Ishikawa (cell line): ENCODE data around the gene ABCC3.

ENCODE experiments used
- CEBPB ChIP-seq: IDR thresholded peaks from 2 replicates; pipeline ENCODE4 v1.6.1; 2012
- CREB1 ChIP-seq: IDR thresholded peaks from 2 replicates; pipeline ENCODE4 v1.6.1; 2012; ENCODE audit warnings: low read depth
- EGR1 ChIP-seq: IDR thresholded peaks from 2 replicates; pipeline ENCODE4 v1.6.1; 2012
- EP300 ChIP-seq: IDR thresholded peaks from 2 replicates; pipeline ENCODE4 v1.6.1; 2012; ENCODE audit warnings: borderline replicate concordance
- FOXM1 ChIP-seq: IDR thresholded peaks from 2 replicates; pipeline ENCODE4 v1.6.1; 2012; ENCODE audit warnings: low read depth, borderline replicate concordance
- NFIC ChIP-seq: IDR thresholded peaks from 2 replicates; pipeline ENCODE4 v1.6.1; 2012
- RAD21 ChIP-seq: IDR thresholded peaks from 2 replicates; pipeline ENCODE4 v1.6.1; 2012; ENCODE audit warnings: low read depth
- TAF1 ChIP-seq: IDR thresholded peaks from 2 replicates; pipeline ENCODE4 v1.6.1; 2012; ENCODE audit warnings: low read depth, mild to moderate bottlenecking
- TCF12 ChIP-seq: IDR thresholded peaks from 2 replicates; pipeline ENCODE4 v1.6.1; 2012; ENCODE audit warnings: low read depth
- TEAD4 ChIP-seq: IDR thresholded peaks from 2 replicates; pipeline ENCODE4 v1.6.1; 2012
- YY1 ChIP-seq: IDR thresholded peaks from 2 replicates; pipeline ENCODE4 v1.6.1; 2012; ENCODE audit warnings: low read depth
- ZBTB7A ChIP-seq: IDR thresholded peaks from 2 replicates; pipeline ENCODE4 v1.6.1; 2012; ENCODE audit warnings: low read depth
- TF ChIP-seq, protein P1 (sequence below): IDR thresholded peaks from 2 replicates; pipeline ENCODE4 v1.6.1; 2012
- TF ChIP-seq, protein P2 (sequence below): IDR thresholded peaks from 2 replicates; pipeline ENCODE4 v1.6.1; 2012
- TF ChIP-seq, protein P3 (sequence below): IDR thresholded peaks from 2 replicates; pipeline ENCODE4 v1.6.1; 2012; ENCODE audit warnings: low read depth, mild to moderate bottlenecking

Gene ABCC3

DNA sequence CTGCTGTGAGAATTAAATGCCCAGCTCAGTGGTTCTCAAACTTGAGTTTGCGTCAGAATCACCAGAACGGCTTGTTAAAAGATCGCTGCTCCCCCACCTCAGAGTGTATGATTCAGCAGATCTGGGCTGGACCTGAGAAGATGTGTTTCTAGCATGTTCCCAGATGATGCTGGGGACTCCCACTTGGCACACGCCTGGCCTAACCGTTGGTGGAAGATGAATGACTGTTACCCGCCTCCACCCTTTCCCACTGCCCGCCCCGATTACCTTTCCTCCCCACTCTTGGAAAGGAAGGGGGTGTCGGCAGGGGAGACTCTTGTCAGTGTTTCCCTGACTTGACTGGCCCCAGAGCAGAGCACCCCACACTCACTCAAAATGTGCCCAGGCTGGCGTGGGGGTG is 29.3 kb upstream of the ABCC3 start:
- TF ChIP-seq CREB1 (no peak), TAF1 (no peak), EP300 (no peak), CEBPB (no peak), YY1 (no peak), EGR1 (no peak), NFIC (no peak), FOXM1 (no peak), TEAD4 (no peak), ZBTB7A (no peak), TCF12 (no peak), RAD21 (no peak)
- TF ChIP-seq, protein P1, sequence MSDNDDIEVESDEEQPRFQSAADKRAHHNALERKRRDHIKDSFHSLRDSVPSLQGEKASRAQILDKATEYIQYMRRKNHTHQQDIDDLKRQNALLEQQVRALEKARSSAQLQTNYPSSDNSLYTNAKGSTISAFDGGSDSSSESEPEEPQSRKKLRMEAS, result no peak
- TF ChIP-seq, protein P2, sequence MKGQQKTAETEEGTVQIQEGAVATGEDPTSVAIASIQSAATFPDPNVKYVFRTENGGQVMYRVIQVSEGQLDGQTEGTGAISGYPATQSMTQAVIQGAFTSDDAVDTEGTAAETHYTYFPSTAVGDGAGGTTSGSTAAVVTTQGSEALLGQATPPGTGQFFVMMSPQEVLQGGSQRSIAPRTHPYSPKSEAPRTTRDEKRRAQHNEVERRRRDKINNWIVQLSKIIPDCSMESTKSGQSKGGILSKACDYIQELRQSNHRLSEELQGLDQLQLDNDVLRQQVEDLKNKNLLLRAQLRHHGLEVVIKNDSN, result no peak
- TF ChIP-seq, protein P3, sequence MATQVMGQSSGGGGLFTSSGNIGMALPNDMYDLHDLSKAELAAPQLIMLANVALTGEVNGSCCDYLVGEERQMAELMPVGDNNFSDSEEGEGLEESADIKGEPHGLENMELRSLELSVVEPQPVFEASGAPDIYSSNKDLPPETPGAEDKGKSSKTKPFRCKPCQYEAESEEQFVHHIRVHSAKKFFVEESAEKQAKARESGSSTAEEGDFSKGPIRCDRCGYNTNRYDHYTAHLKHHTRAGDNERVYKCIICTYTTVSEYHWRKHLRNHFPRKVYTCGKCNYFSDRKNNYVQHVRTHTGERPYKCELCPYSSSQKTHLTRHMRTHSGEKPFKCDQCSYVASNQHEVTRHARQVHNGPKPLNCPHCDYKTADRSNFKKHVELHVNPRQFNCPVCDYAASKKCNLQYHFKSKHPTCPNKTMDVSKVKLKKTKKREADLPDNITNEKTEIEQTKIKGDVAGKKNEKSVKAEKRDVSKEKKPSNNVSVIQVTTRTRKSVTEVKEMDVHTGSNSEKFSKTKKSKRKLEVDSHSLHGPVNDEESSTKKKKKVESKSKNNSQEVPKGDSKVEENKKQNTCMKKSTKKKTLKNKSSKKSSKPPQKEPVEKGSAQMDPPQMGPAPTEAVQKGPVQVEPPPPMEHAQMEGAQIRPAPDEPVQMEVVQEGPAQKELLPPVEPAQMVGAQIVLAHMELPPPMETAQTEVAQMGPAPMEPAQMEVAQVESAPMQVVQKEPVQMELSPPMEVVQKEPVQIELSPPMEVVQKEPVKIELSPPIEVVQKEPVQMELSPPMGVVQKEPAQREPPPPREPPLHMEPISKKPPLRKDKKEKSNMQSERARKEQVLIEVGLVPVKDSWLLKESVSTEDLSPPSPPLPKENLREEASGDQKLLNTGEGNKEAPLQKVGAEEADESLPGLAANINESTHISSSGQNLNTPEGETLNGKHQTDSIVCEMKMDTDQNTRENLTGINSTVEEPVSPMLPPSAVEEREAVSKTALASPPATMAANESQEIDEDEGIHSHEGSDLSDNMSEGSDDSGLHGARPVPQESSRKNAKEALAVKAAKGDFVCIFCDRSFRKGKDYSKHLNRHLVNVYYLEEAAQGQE, result no peak

DNA sequence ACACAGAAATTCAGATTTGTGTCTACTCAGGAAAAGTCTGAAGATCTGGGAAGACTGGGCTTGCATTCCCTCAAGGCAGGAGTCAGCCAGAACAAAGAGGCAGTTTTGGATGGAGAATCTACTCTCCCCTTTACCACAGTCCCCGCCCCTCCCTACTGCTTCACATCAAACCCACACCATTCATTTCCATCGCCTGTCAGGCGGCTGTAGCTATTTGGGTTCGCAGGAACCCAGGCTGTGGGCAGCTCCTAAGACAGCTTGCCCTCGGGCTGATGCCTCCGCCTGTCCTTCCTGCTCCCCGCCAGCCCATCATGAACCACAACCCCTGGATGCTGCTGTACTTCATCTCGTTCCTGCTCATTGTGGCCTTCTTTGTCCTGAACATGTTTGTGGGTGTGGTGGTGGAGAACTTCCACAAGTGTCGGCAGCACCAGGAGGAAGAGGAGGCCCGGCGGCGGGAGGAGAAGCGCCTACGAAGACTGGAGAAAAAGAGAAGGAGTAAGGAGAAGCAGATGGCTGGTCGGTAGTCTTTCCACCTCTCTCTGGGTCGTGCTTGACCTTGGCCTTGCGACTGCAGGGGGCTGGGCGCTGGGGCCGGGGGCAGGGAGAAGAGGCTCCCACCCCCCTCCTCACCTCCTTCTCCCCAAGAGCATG is 27.0 kb upstream of the ABCC3 start:
- TF ChIP-seq NFIC (no peak), TEAD4 (no peak), ZBTB7A (no peak)
- TF ChIP-seq, protein P1, result no peak

DNA sequence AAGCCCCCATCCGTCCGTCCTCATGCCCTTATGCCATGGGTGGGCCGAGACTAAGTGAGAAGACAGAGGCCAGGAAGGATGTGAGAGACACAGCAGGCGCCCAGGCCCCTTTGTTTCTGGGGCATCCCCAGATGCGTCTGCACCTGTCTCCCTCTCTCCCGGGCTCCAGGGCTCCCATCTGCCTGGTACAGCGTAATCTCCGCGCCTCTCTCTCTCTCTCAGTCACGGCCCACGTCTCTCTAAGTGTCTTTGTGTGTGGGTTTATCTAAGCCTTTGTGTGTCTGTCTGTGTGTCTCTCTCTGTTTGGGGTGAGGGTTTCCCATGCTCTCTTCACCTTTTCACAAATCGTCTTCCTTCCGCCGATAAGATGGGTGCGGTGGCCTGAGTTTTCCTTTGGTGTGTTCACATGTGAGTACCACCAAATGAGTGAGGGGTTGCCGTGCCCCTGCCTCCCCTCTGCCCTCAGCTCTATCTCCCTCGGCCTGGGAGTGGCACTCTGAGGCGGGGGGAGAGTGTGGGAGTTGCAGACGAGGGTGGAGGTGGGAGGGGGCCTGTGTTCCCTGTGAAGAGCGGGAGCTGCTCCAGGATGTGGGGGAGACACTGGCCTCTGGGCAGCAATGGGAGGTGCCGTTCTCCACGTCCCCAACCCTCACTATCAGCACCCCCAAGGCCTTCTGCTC is 25.8 kb upstream of the ABCC3 start:
- TF ChIP-seq YY1, result no peak
- TF ChIP-seq EP300, result no peak
- TF ChIP-seq TAF1, result no peak
- TF ChIP-seq, protein P2, result no peak
- TF ChIP-seq CEBPB, result no peak
- TF ChIP-seq TEAD4, result no peak
- TF ChIP-seq TCF12, result no peak
- TF ChIP-seq, protein P1, result no peak
- TF ChIP-seq ZBTB7A, result no peak
- TF ChIP-seq, protein P3, result no peak
- no peak for TF ChIP-seq RAD21

DNA sequence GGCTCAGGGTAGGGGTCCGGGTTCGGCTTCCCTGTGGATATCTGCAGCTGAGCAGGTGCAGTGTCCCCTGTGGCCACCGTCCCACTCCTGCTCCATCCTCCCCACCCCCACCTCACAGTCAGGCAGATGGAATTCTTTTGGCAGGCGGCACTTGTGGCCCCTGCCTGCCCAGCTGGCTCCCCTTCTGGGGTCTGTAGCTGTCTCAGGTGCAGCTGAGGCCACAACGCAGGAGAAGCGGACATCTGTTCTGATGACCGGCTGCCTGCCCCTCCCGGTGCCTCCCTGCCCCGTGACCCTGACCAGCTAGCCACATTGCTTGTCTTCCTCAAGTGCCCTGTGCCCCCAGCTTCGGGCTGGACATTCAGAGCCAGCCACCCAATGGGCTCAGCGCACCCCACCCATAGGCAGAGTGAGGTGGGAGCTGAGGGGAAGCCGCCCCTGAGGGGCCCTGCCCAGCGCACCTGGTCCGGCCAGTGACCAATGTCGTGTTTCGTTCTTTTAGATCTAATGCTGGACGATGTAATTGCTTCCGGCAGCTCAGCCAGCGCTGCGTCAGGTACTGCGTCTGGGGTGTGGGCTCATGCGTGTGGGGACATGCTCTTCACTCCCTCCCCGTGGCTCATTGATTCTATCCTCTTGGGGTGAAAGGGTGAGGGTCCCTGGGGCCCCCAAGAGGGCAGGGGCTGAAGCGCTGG is 25.2 kb upstream of the ABCC3 start:
- TF ChIP-seq CREB1 (no peak), TEAD4 (no peak), NFIC (no peak), FOXM1 (no peak), TAF1 (no peak), EGR1 (no peak), EP300 (no peak), TCF12 (no peak), YY1 (no peak), ZBTB7A (no peak), RAD21 (no peak), CEBPB (no peak)
- TF ChIP-seq, protein P2, result no peak
- TF ChIP-seq, protein P1, result no peak
- TF ChIP-seq, protein P3, result no peak
